BE2C (cell line): ENCODE results near the gene CHD3.

ENCODE experiments used
- DNase-seq: peaks from one replicate; pipeline ENCODE4 v3.0.0-alpha.2; 2020
- H3K27me3 ChIP-seq: fragments of 250-450 bp; sonication (Bioruptor Pico); 2 replicates; pipeline ENCODE4 v1.5.1; 2020; ENCODE audit warnings: mild to moderate bottlenecking
- H3K36me3 ChIP-seq: fragments of 250-450 bp; sonication (Bioruptor Pico); 2 replicates; pipeline ENCODE4 v1.5.1; 2020; ENCODE audit warnings: mild to moderate bottlenecking
- H3K4me1 ChIP-seq: fragments of 250-450 bp; sonication (Bioruptor Pico); 2 replicates; pipeline ENCODE4 v1.5.1; 2020
- H3K4me3 ChIP-seq: 2 replicates; pipeline ENCODE4 v1.5.1; 2011; ENCODE audit warnings: low read depth, low read length
- H3K9me3 ChIP-seq: fragments of 250-450 bp; sonication (Bioruptor Pico); 2 replicates; pipeline ENCODE4 v1.5.1; 2020
- TF ChIP-seq, protein P1 (sequence below): IDR thresholded peaks from 2 replicates; pipeline ENCODE4 v1.5.1; 2012; ENCODE audit warnings: mild to moderate bottlenecking, low read depth, low read length

CHD3 gene

DNA sequence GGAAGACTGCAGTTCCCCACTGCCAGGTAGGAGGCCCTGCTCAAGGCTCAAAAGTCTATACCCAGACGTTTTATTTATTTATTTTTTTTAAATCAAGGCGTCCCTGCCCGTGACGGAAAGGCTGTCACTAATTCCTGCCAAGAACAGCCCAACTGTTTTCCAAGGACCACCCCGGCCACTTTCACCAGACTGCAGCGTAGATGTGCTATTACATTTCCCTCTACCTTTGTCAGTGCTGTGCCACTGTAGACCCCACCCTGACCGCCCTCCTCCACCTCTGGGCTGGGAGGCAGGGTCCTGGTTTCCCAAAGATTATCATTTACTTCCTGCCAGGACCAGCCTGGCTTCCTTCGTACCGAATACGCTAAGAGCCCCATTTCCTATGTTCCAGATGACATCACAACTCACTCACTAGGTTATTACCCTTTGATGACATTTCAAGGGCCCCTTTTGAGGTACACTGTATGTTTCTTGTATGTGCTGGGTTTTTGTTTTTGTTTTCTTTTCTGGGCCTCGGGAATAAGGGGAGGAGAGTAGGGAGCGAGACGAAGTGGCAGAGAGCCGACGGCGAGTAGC lies 33.8 kb downstream of the CHD3 start:
- Histone ChIP-seq H3K27me3 (no peaks in the 10 kb centered on the region), H3K4me3 (peak overlapping the region; percentile 22; the same call in 1 of the 2 replicates), H3K36me3 (no peaks in the 10 kb centered on the region), H3K4me1 (no peaks in the 10 kb centered on the region), H3K9me3 (no peaks in the 10 kb centered on the region)
- TF ChIP-seq, protein P1, sequence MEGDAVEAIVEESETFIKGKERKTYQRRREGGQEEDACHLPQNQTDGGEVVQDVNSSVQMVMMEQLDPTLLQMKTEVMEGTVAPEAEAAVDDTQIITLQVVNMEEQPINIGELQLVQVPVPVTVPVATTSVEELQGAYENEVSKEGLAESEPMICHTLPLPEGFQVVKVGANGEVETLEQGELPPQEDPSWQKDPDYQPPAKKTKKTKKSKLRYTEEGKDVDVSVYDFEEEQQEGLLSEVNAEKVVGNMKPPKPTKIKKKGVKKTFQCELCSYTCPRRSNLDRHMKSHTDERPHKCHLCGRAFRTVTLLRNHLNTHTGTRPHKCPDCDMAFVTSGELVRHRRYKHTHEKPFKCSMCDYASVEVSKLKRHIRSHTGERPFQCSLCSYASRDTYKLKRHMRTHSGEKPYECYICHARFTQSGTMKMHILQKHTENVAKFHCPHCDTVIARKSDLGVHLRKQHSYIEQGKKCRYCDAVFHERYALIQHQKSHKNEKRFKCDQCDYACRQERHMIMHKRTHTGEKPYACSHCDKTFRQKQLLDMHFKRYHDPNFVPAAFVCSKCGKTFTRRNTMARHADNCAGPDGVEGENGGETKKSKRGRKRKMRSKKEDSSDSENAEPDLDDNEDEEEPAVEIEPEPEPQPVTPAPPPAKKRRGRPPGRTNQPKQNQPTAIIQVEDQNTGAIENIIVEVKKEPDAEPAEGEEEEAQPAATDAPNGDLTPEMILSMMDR = no peak
- no peak for DNase-seq

DNA sequence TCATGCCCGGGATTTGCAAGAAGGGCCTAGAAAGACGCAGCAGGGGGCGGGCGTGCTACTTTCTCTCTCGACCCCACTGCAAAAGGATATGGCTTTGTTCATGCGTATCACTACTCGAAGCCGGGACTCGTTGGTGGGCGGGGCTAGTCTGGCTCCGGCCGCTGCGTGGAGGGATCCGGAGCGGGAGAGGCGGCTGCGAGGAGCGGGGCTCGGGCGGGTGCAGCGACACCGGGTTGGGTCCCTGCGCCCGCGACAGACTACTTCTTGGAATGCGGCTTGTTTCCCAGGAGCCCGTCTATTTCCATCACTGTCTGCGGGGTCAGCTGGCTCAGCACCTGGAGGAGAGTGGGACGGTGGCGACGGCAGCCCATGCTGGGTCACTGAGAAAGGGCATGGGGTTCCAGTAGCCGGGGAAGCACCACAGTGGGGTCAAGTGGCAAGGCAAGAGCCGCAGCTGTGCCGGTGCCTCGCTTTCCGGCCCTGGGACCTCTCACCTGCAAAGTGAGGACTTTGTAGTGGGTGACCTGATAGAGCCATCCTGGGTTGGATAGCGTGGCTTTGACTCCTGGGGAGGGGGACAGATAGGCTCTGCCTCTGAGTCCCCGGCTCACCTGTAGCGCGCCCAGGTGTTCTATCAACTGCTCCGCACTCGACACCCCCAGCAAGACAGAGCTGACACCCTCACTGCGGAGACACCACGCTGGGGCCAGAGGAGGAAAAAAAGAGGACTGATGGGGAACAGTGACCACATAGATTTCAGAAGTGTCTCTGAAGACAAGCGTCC lies 34.4 kb downstream of the CHD3 start:
- TF ChIP-seq, protein P1 = peak; percentile 14; the same call in 1 of the 2 replicates
- no peaks in the 10 kb centered on the region for H3K36me3 ChIP-seq
- H3K4me1 ChIP-seq = no peaks in the 10 kb centered on the region
- H3K4me3 ChIP-seq = peak overlapping the region; percentile 22; the same call in 1 of the 2 replicates
- peak; percentile 69 for DNase-seq
- no peaks in the 10 kb centered on the region for H3K9me3 ChIP-seq
- no peaks in the 10 kb centered on the region for H3K27me3 ChIP-seq

DNA sequence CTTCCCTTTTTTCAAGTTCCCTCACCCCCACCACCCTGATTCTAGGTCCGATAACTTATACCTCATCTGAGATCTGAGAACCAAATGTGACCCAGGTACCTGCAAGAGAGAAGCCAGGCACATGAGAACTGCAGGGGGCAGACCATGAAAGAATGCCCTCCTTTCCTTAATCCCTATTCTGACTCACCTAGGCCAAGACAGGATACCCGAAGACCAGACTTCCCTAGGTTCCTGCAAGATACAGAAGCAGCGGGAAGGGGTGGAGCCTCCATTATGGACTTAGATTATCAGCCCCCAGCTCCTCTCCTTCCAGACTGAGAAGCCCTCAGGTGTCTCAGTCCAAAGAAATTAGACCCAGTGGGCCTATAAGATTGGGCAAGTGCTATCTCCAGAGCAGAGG lies 39.0 kb downstream of the CHD3 start:
- H3K9me3 ChIP-seq = no peaks in the 10 kb centered on the region
- TF ChIP-seq, protein P1 = no peak
- H3K36me3 ChIP-seq = no peaks in the 10 kb centered on the region
- H3K4me3 ChIP-seq = no peak overlapping the region
- no peaks in the 10 kb centered on the region for H3K4me1 ChIP-seq
- no peak for DNase-seq
- no peaks in the 10 kb centered on the region for H3K27me3 ChIP-seq

DNA sequence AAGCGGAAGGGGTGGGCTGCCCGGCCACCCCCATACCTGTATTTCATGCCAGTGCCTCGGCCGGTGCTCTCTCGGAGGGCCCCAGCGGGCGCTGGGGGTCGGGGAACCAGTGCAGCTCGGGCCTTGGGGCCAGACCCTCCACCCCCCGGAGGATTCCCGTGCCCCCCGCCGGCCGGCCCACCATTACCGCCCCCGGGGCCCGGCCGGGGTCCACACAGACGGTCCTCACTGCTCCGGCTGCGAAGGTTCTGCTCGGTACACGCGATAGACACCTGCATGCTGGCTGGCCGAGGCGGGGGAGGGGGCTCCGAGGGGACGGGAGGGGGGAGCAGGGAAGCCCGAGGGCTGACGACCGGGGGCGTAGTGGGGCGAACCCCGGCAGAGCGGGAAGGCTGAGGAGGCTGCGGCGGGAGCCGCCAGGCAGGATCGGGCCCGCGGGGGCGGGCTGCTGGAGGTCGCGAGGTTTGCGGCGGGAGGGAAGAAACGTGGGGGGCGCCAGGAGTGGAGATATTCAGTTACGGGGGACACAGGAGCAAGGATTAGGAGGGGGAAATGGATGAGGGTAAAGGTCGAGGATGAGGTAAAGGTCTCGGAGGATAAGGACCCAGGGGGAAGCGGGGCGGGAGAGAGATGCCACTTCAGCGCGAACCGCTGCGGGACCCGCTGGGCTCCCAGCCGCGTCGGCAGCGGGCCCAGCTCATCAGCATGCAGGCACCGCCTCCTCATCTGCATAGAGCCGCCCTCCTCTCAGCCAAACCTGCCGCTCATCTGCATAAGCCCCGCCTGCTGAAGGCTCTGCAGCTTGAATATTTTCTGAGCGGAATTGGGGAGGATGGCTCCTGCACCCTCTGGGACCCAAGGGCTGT lies 40.8 kb downstream of the CHD3 start, which contains the start of gene KCNAB3:
TSS of gene KCNAB3 (minus strand) at position 699 of the 866 bp plus-strand sequence. CDS start at position 278, 421 bp downstream.
- no peaks in the 10 kb centered on the region for H3K9me3 ChIP-seq
- TF ChIP-seq, protein P1 = no peak
- H3K4me3 ChIP-seq = peak within 1 kb of the TSS; percentile 57
- no peaks in the 10 kb centered on the region for H3K36me3 ChIP-seq
- DNase-seq = peak; percentile 77
- H3K4me1 ChIP-seq = no peaks in the 10 kb centered on the region
- H3K27me3 ChIP-seq = no peaks in the 10 kb centered on the region

DNA sequence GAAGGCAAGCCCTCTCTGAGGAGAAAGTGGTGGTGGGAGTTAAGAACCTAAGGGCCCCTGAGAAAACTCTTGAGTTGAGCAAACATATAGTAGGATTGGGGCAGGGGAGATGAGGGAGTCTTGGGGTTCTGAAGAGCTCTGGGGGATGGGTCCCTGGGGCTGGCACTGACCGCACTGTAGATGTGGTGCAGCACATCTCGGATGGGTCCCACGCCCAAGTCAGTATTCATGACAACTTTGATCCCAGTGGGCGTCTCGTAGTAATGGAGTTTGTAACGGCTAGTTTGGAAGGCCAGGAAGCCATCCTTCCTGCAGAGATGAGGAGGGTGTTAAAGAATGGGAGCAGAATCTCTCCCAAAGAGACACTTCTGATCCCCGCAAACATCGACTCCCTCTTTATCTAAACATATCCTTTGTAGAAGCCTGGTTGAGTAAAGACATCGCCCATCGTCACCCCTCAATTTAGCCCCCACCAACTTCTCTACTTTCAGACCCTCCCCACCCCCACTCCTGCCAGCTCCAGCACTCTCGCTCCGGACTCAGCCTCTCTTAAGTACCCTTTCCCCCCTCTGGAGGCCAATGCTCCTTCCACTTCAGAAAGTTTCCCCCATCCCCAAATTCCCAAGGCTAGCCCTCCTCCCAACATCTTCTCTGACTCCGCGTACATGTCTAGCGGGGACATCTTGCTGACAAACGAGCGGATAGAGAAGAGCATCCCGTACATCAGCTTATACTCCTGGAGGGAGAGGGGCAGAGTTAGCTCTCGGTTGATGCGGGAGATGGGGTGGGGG lies 42.4 kb downstream of the CHD3 start:
- TF ChIP-seq, protein P1 = no peak
- Histone ChIP-seq H3K4me3 (peak overlapping the region; percentile 82), H3K4me1 (no peaks in the 10 kb centered on the region), H3K36me3 (no peaks in the 10 kb centered on the region), H3K27me3 (no peaks in the 10 kb centered on the region), H3K9me3 (no peaks in the 10 kb centered on the region)
- no peak for DNase-seq
